H9 (cell line): ENCODE measurements around the gene LRRFIP2. TPM values are rescaled to one million over a fixed set of nuclear protein-coding genes. Genes with fewer than 3 reads are reported as not detected.

Experiments used
- DNase-seq: peaks from one replicate; pipeline ENCODE4 v3.0.0-alpha.2; 2017
- H2AFZ ChIP-seq: one replicate; pipeline ENCODE4 v1.6.1; 2013; ENCODE audit warnings: mild to moderate bottlenecking, low read length, control low read depth, moderate library complexity
- H2AK5ac ChIP-seq: 2 replicates; pipeline ENCODE4 v1.6.1; 2013; ENCODE audit warnings: low read length, control low read depth, mixed read lengths; ENCODE audit not compliant: insufficient read length
- H2BK120ac ChIP-seq: one replicate; pipeline ENCODE4 v1.6.1; 2013; ENCODE audit warnings: low read depth, mild to moderate bottlenecking, low read length, control low read depth, inconsistent platforms; ENCODE audit not compliant: poor library complexity, severe bottlenecking
- H2BK12ac ChIP-seq: 2 replicates; pipeline ENCODE4 v1.6.1; 2013; ENCODE audit warnings: low read length, control low read depth, mixed read lengths, low read depth; ENCODE audit not compliant: insufficient read length
- H2BK15ac ChIP-seq: 2 replicates; pipeline ENCODE4 v1.6.1; 2013; ENCODE audit warnings: low read depth, low read length, control low read depth
- H2BK20ac ChIP-seq: one replicate; pipeline ENCODE4 v1.6.1; 2013; ENCODE audit warnings: low read depth, mild to moderate bottlenecking, low read length, control low read depth, inconsistent platforms; ENCODE audit not compliant: poor library complexity, severe bottlenecking
- H2BK5ac ChIP-seq: 2 replicates; pipeline ENCODE4 v1.6.1; 2013; ENCODE audit warnings: low read length, control low read depth, mixed read lengths; ENCODE audit not compliant: insufficient read length
- H3K14ac ChIP-seq: 2 replicates; pipeline ENCODE4 v1.6.1; 2013; ENCODE audit warnings: low read length, control low read depth; ENCODE audit not compliant: insufficient read depth
- H3K18ac ChIP-seq: 2 replicates; pipeline ENCODE4 v1.6.1; 2013; ENCODE audit warnings: low read depth, mild to moderate bottlenecking, mixed read lengths, low read length, control low read depth; ENCODE audit not compliant: insufficient read length
- H3K23ac ChIP-seq: 2 replicates; pipeline ENCODE4 v1.6.1; 2013; ENCODE audit warnings: low read length, control low read depth, mixed read lengths, low read depth; ENCODE audit not compliant: insufficient read length
- H3K23me2 ChIP-seq: 2 replicates; pipeline ENCODE4 v1.6.1; 2013; ENCODE audit warnings: low read depth, mild to moderate bottlenecking, mixed read lengths, low read length, control low read depth; ENCODE audit not compliant: insufficient read length, poor library complexity, severe bottlenecking
- H3K27ac ChIP-seq: 2 replicates; pipeline ENCODE4 v1.5.1; 2013; ENCODE audit warnings: low read length, control low read depth, mixed read lengths, low read depth; ENCODE audit not compliant: insufficient read length
- H3K27me3 ChIP-seq: 2 replicates; pipeline ENCODE4 v1.6.1; 2013; ENCODE audit warnings: low read length, control low read depth, inconsistent platforms; ENCODE audit not compliant: insufficient read depth
- H3K4ac ChIP-seq: 2 replicates; pipeline ENCODE4 v1.6.1; 2013; ENCODE audit warnings: low read depth, mild to moderate bottlenecking, control low read depth, inconsistent platforms, low read length, moderate library complexity
- H3K4me1 ChIP-seq: 2 replicates; pipeline ENCODE4 v1.6.1; 2013; ENCODE audit warnings: low read length, control low read depth, inconsistent platforms; ENCODE audit not compliant: insufficient read depth
- H3K4me2 ChIP-seq: 2 replicates; pipeline ENCODE4 v1.6.1; 2013; ENCODE audit warnings: low read length, control low read depth, mixed read lengths; ENCODE audit not compliant: insufficient read length, insufficient read depth
- H3K56ac ChIP-seq: 2 replicates; pipeline ENCODE4 v1.6.1; 2013; ENCODE audit warnings: low read depth, mild to moderate bottlenecking, mixed read lengths, low read length, control low read depth; ENCODE audit not compliant: insufficient read length
- H3K79me1 ChIP-seq: 2 replicates; pipeline ENCODE4 v1.6.1; 2013; ENCODE audit warnings: low read depth, mild to moderate bottlenecking, moderate library complexity, low read length, control low read depth, inconsistent platforms; ENCODE audit not compliant: insufficient read depth, poor library complexity, severe bottlenecking
- H3K79me2 ChIP-seq: 2 replicates; pipeline ENCODE4 v1.6.1; 2013; ENCODE audit warnings: low read length, control low read depth, inconsistent platforms; ENCODE audit not compliant: insufficient read depth
- H3K9ac ChIP-seq: 2 replicates; pipeline ENCODE4 v1.6.1; 2013; ENCODE audit warnings: low read length, control low read depth, mixed read lengths; ENCODE audit not compliant: insufficient read length; ENCODE audit errors: extremely low read depth
- H3K9me3 ChIP-seq: one replicate; pipeline ENCODE4 v1.6.1; 2013; ENCODE audit warnings: low read depth, low read length, inconsistent platforms; ENCODE audit not compliant: control insufficient read depth
- H3T11ph ChIP-seq: one replicate; pipeline ENCODE4 v1.6.1; 2013; ENCODE audit warnings: mild to moderate bottlenecking, low read length, control low read depth, inconsistent platforms
- H4K20me1 ChIP-seq: one replicate; pipeline ENCODE4 v1.6.1; 2013; ENCODE audit not compliant: control insufficient read depth, insufficient read length, insufficient read depth
- H4K5ac ChIP-seq: 2 replicates; pipeline ENCODE4 v1.6.1; 2013; ENCODE audit warnings: low read depth, mild to moderate bottlenecking, mixed read lengths, low read length, control low read depth; ENCODE audit not compliant: insufficient read length
- H4K8ac ChIP-seq: replicated peaks from 2 replicates; pipeline ENCODE4 v1.6.1; 2013; ENCODE audit warnings: low read length, control low read depth, mixed read lengths, low read depth; ENCODE audit not compliant: insufficient read length
- H4K91ac ChIP-seq: 2 replicates; pipeline ENCODE4 v1.6.1; 2013; ENCODE audit warnings: low read depth, mild to moderate bottlenecking, moderate library complexity, mixed read lengths, low read length, control low read depth; ENCODE audit not compliant: insufficient read length
- H3K27ac Mint-ChIP-seq, 3 experiments: 2 replicates in 2 of 3; 3 replicates in 1 of 3; pipeline ENCODE4 v1.8.0; 2020 to 2021; ENCODE audit warnings: mixed read lengths in 3 of 3, mild to moderate bottlenecking in 1 of 3, moderate library complexity in 1 of 3
- H3K27me3 Mint-ChIP-seq: 2 replicates; pipeline ENCODE4 v1.8.0; 2021; ENCODE audit warnings: low read depth, mild to moderate bottlenecking, moderate library complexity, mixed read lengths
- H3K36me3 Mint-ChIP-seq, 3 experiments: 2 replicates in 2 of 3; 3 replicates in 1 of 3; pipeline ENCODE4 v1.8.0; 2020 to 2021; ENCODE audit warnings: low read depth in 3 of 3, mixed read lengths in 3 of 3; ENCODE audit not compliant: insufficient read depth in 1 of 3
- H3K4me1 Mint-ChIP-seq, 2 experiments: 2 replicates each; pipeline ENCODE4 v1.8.0; 2020; ENCODE audit warnings: mixed read lengths in 2 of 2
- H3K4me3 Mint-ChIP-seq, 2 experiments: 2 replicates in 1 of 2; 3 replicates in 1 of 2; pipeline ENCODE4 v1.8.0; 2020 to 2021; ENCODE audit warnings: mild to moderate bottlenecking in 2 of 2, mixed read lengths in 2 of 2, moderate library complexity in 1 of 2
- H3K9me3 Mint-ChIP-seq, 2 experiments: 2 replicates in 1 of 2; 3 replicates in 1 of 2; pipeline ENCODE4 v1.8.0; 2020; ENCODE audit warnings: mild to moderate bottlenecking in 2 of 2, mixed read lengths in 2 of 2, moderate library complexity in 1 of 2
- WGBS: extraction: QIAGEN DNeasy Blood & Tissue Kit; methylation state at CpG from one replicate; pipeline ENCODE4 v1.1.7; 2013; ENCODE audit warnings: missing lambda C conversion rate, low lambda C conversion rate, mixed read lengths; ENCODE audit not compliant: insufficient read length; ENCODE audit errors: extremely low coverage; 5-methylcytosine and 5-hydroxymethylcytosine counted together
- total RNA-seq: library from RNA; stranded (reverse); gene quantifications from 2 replicates; pipeline ENCODE4 v1.2.1, GENCODE V29; 2021
- TF ChIP-seq, protein P1 (sequence below): fragments of 200-600 bp; sonication (generic); conservative IDR thresholded peaks from 3 replicates; pipeline ENCODE4 v1.8.0; 2021; ENCODE audit warnings: antibody characterized with exemption, mild to moderate bottlenecking

The LRRFIP2 gene
- total RNA-seq, 1 experiment from 2014 or later: 30.7 TPM

DNA sequence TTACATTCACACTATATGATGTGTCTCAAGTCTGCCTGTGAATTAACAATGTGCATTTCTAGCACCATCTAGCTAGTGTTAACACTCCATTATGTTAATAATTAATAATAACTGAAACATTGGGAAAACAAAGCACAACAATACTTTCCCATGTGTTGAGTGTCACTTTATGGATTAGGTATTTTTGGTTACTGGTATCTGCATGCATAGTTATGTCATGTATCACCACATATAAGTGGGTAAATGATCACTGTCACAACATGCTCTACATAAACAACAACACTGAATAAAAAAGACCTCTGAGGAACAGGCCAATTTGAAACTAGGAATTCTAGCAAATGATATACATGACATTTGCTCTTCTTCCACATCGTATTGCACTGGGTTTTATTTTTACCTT is 106.4 kb downstream of the LRRFIP2 start:
- no peak overlapping the region for H3K23ac ChIP-seq
- H4K5ac ChIP-seq: no peak overlapping the region
- no peak overlapping the region for H2AK5ac ChIP-seq
- no peak overlapping the region for H4K8ac ChIP-seq
- H3K36me3 Mint-ChIP-seq: peaks cover 4 to 14% (median 9%) of the 10 kb centered on the region in 3 experiments; a peak in 5 of 7 replicates
- TF ChIP-seq, protein P1, sequence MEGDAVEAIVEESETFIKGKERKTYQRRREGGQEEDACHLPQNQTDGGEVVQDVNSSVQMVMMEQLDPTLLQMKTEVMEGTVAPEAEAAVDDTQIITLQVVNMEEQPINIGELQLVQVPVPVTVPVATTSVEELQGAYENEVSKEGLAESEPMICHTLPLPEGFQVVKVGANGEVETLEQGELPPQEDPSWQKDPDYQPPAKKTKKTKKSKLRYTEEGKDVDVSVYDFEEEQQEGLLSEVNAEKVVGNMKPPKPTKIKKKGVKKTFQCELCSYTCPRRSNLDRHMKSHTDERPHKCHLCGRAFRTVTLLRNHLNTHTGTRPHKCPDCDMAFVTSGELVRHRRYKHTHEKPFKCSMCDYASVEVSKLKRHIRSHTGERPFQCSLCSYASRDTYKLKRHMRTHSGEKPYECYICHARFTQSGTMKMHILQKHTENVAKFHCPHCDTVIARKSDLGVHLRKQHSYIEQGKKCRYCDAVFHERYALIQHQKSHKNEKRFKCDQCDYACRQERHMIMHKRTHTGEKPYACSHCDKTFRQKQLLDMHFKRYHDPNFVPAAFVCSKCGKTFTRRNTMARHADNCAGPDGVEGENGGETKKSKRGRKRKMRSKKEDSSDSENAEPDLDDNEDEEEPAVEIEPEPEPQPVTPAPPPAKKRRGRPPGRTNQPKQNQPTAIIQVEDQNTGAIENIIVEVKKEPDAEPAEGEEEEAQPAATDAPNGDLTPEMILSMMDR: no peak
- H2AFZ ChIP-seq: no peak overlapping the region
- no peak overlapping the region for H3K18ac ChIP-seq
- H3K14ac ChIP-seq: no peak overlapping the region
- H3T11ph ChIP-seq: no peak overlapping the region
- H3K9me3 ChIP-seq: no peaks in the 10 kb centered on the region
- H3K4me2 ChIP-seq: no peak overlapping the region
- no peak overlapping the region for H3K56ac ChIP-seq
- H3K9me3 Mint-ChIP-seq: no peaks in the 10 kb centered on the region
- H2BK120ac ChIP-seq: no peak overlapping the region
- H3K27me3 Mint-ChIP-seq: no peaks in the 10 kb centered on the region
- H3K27ac ChIP-seq: no peak overlapping the region
- H3K4me1 Mint-ChIP-seq: no peaks in the 10 kb centered on the region
- no peak overlapping the region for H3K4ac ChIP-seq
- no peaks in the 10 kb centered on the region for H3K23me2 ChIP-seq
- H3K79me2 ChIP-seq: no peaks in the 10 kb centered on the region
- H2BK12ac ChIP-seq: no peak overlapping the region
- no peak for DNase-seq
- H4K91ac ChIP-seq: no peak overlapping the region
- H2BK15ac ChIP-seq: no peak overlapping the region
- no peaks in the 10 kb centered on the region for H3K4me1 ChIP-seq
- no peaks in the 10 kb centered on the region for H4K20me1 ChIP-seq
- no peaks in the 10 kb centered on the region for H3K27me3 ChIP-seq
- peaks cover 2% of the 10 kb centered on the region for H3K79me1 ChIP-seq
- no peak overlapping the region for H3K9ac ChIP-seq
- no peak overlapping the region for H2BK20ac ChIP-seq
- no peak overlapping the region for H2BK5ac ChIP-seq
- H3K27ac Mint-ChIP-seq: no peak overlapping the region
- no CpG with 5 or more reads among the region's 1 CpG for WGBS
- no peak overlapping the region for H3K4me3 Mint-ChIP-seq
